ENCODE results near the gene AFAP1.

Gene AFAP1

DNA sequence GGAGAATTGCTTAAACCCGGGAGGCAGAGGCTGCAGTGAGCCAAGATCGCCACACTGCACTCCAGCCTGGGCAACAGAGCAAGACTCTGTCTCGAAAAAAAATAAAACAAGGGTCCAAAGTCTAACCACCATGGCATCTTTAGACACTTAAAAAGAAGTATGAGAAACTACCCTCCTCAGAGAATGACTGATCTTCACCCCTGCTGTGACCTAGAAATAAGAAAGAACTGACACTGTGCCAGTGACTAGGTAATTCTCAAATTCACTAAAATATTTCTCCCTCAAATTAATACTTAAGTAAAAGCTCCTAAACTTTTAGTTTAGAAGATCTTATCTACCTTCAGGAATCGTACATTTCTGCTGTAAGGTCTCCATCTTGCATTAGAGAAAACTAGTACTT lies 80.3 kb downstream of the AFAP1 start:
- Histone ChIP-seq H3K27ac (ENCODE audit: insufficient read depth in 1 of 2, low read depth in 1 of 2, low read length in 2 of 2, poor library complexity in 1 of 2, severe bottlenecking in 2 of 2) (no peak overlapping the region), H3K27me3 (replicated peaks in 2 of 5; ENCODE audit: control insufficient read depth in 4 of 5, insufficient read depth in 5 of 5, low read length in 4 of 5) (peaks cover 0 to 47% (median 20%) of the 10 kb centered on the region in 5 experiments), H3K9me3 (ENCODE audit: control extremely low read depth in 1 of 5, control insufficient read depth in 4 of 5, insufficient read depth in 2 of 5, low read depth in 1 of 5, low read length in 4 of 5) (peaks cover 0 to 3% (median 0%) of the 10 kb centered on the region in 5 experiments), H3K4me1 (ENCODE audit: control extremely low read depth in 1 of 4, control insufficient read depth in 4 of 4, insufficient read depth in 4 of 4, low read length in 3 of 4) (no peaks in the 10 kb centered on the region), H3K4me3 (ENCODE audit: control insufficient read depth in 1 of 7, extremely low read depth in 1 of 7, insufficient read depth in 4 of 7, low read depth in 2 of 7, low read length in 6 of 7) (no peak overlapping the region), H3K36me3 (ENCODE audit: control insufficient read depth in 4 of 4, insufficient read depth in 4 of 4, low read length in 3 of 4) (no peaks in the 10 kb centered on the region)
- ChIA-PET CTCF (no interaction called here), POLR2A (no interaction called here)
- WGBS (ENCODE audit: insufficient coverage) = 58% methylated on average over 4 of the region's 4 CpGs
- no peak for DNase-seq

DNA sequence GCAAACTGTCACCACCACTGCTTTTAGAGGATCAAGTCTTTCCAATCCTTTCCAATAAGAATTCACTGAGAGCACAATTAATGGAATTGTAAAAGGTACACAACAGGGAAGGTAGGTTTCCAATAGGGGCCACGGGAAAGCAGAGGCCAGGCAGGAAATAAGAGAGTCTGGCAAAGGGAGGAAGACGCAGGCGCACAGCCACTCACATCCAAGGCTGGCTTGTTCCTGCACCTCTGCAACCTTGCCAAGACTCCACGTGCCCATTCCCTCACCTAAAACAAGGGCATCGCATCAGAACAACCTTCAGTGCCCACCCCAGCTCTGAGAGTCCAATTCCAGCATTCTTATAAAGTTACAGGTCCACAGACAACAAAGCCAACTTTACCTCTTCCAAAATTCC lies 81.2 kb downstream of the AFAP1 start:
- DNase-seq = no peak
- Histone ChIP-seq H3K36me3 (ENCODE audit: control insufficient read depth in 4 of 4, insufficient read depth in 4 of 4, low read length in 3 of 4) (no peaks in the 10 kb centered on the region), H3K9me3 (ENCODE audit: control extremely low read depth in 1 of 5, control insufficient read depth in 4 of 5, insufficient read depth in 2 of 5, low read depth in 1 of 5, low read length in 4 of 5) (no peaks in the 10 kb centered on the region), H3K4me1 (ENCODE audit: control extremely low read depth in 1 of 4, control insufficient read depth in 4 of 4, insufficient read depth in 4 of 4, low read length in 3 of 4) (no peaks in the 10 kb centered on the region), H3K4me3 (ENCODE audit: control insufficient read depth in 1 of 7, extremely low read depth in 1 of 7, insufficient read depth in 4 of 7, low read depth in 2 of 7, low read length in 6 of 7) (no peak overlapping the region), H3K27me3 (replicated peaks in 2 of 5; ENCODE audit: control insufficient read depth in 4 of 5, insufficient read depth in 5 of 5, low read length in 4 of 5) (peaks cover 0 to 51% (median 20%) of the 10 kb centered on the region in 5 experiments), H3K27ac (ENCODE audit: insufficient read depth in 1 of 2, low read depth in 1 of 2, low read length in 2 of 2, poor library complexity in 1 of 2, severe bottlenecking in 2 of 2) (no peak overlapping the region)
- 42% methylated on average over 5 of the region's 5 CpGs for WGBS (ENCODE audit: insufficient coverage)
- ChIA-PET CTCF (no interaction called here), POLR2A (no interaction called here)

DNA sequence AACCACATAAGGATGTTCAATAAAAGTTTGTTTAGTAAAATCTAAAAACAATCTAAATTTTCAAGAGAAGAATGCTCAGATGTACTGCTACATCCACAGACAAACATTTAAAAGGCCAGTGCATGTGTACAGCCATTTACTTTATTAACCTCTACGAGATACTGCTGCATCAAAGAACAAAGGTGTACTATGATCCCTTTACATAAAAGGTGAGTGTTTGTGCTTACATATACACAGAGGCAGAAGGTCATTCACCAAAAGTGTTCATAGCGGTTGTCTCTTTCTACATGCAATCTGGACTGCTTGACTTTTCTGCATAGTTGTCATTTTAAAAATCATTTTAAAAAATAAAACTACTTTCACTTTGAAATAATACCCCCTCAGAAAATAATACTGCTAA lies 81.7 kb downstream of the AFAP1 start:
- Histone ChIP-seq H3K4me3 (ENCODE audit: control insufficient read depth in 1 of 7, extremely low read depth in 1 of 7, insufficient read depth in 4 of 7, low read depth in 2 of 7, low read length in 6 of 7) (no peak overlapping the region), H3K9me3 (ENCODE audit: control extremely low read depth in 1 of 5, control insufficient read depth in 4 of 5, insufficient read depth in 2 of 5, low read depth in 1 of 5, low read length in 4 of 5) (no peaks in the 10 kb centered on the region), H3K36me3 (ENCODE audit: control insufficient read depth in 4 of 4, insufficient read depth in 4 of 4, low read length in 3 of 4) (no peaks in the 10 kb centered on the region), H3K4me1 (ENCODE audit: control extremely low read depth in 1 of 4, control insufficient read depth in 4 of 4, insufficient read depth in 4 of 4, low read length in 3 of 4) (no peaks in the 10 kb centered on the region), H3K27ac (ENCODE audit: insufficient read depth in 1 of 2, low read depth in 1 of 2, low read length in 2 of 2, poor library complexity in 1 of 2, severe bottlenecking in 2 of 2) (no peak overlapping the region), H3K27me3 (replicated peaks in 2 of 5; ENCODE audit: control insufficient read depth in 4 of 5, insufficient read depth in 5 of 5, low read length in 4 of 5) (peaks cover 0 to 53% (median 20%) of the 10 kb centered on the region in 5 experiments)
- DNase-seq = no peak
- POLR2A ChIA-PET = no interaction called here
- CTCF ChIA-PET = interaction anchor here (1.8 kb wide), 1 partner anchor 53 kb away, joined by 4 read pairs; no protein-coding TSS in a partner anchor
- WGBS (ENCODE audit: insufficient coverage) = 100% methylated on average over 1 of the region's 2 CpGs

DNA sequence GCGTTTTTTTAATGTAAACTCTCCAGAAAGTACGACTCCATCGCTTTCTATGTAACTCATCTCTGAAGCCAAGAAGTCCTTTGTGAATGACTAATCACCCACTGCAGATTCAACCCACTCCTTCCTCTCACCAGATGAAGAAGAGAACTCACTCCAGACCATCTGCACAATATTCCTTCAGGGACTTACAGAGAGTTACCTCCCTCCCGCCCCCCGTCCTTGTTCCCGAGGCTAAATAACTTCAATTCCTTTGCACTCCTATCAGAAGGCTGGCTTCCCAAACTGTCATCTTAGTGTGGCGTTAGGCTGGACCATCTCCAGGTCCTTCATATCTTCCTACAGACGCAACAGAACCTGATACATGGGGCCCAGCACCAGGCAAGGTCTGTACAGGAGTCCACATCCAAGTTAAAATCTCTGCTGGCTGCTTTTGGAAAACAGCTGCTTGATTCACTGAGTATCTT lies 82.4 kb downstream of the AFAP1 start:
- CTCF ChIA-PET = interaction anchor here (1.8 kb wide), 1 partner anchor 52 kb away, joined by 4 read pairs; no protein-coding TSS in a partner anchor
- POLR2A ChIA-PET = no interaction called here
- DNase-seq = no peak
- no peak overlapping the region for H3K4me3 ChIP-seq (ENCODE audit: control insufficient read depth in 1 of 7, extremely low read depth in 1 of 7, insufficient read depth in 4 of 7, low read depth in 2 of 7, low read length in 6 of 7)
- no peaks in the 10 kb centered on the region for H3K36me3 ChIP-seq (ENCODE audit: control insufficient read depth in 4 of 4, insufficient read depth in 4 of 4, low read length in 3 of 4)
- no peaks in the 10 kb centered on the region for H3K9me3 ChIP-seq (ENCODE audit: control extremely low read depth in 1 of 5, control insufficient read depth in 4 of 5, insufficient read depth in 2 of 5, low read depth in 1 of 5, low read length in 4 of 5)
- 97% methylated on average over 7 of the region's 8 CpGs for WGBS (ENCODE audit: insufficient coverage)
- H3K27ac ChIP-seq (ENCODE audit: insufficient read depth in 1 of 2, low read depth in 1 of 2, low read length in 2 of 2, poor library complexity in 1 of 2, severe bottlenecking in 2 of 2) = no peak overlapping the region
- peaks cover 0 to 56% (median 16%) of the 10 kb centered on the region in 5 experiments for H3K27me3 ChIP-seq (replicated peaks in 2 of 5; ENCODE audit: control insufficient read depth in 4 of 5, insufficient read depth in 5 of 5, low read length in 4 of 5)
- H3K4me1 ChIP-seq (ENCODE audit: control extremely low read depth in 1 of 4, control insufficient read depth in 4 of 4, insufficient read depth in 4 of 4, low read length in 3 of 4) = no peaks in the 10 kb centered on the region

DNA sequence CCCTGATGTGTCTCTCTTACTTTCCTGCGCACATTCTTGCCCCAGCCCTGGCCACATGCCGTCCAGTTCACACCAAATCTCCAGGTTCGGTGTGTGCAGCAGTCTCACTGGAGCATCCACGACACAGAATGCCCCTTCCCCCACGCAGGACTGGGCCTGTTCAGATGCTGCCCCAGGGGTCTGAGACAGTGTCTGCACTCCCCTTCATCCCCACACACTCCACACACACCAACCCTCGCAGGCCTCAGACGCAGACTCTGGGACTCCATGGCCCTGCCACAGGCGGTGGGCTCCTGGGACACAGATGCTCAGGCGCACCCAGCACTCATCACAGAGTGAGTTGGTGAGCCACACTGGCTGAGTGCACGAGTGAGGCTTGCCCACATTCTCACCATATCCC lies 83.9 kb downstream of the AFAP1 start:
- Histone ChIP-seq H3K4me1 (ENCODE audit: control extremely low read depth in 1 of 4, control insufficient read depth in 4 of 4, insufficient read depth in 4 of 4, low read length in 3 of 4) (no peaks in the 10 kb centered on the region), H3K9me3 (ENCODE audit: control extremely low read depth in 1 of 5, control insufficient read depth in 4 of 5, insufficient read depth in 2 of 5, low read depth in 1 of 5, low read length in 4 of 5) (no peaks in the 10 kb centered on the region), H3K36me3 (ENCODE audit: control insufficient read depth in 4 of 4, insufficient read depth in 4 of 4, low read length in 3 of 4) (no peaks in the 10 kb centered on the region), H3K27ac (ENCODE audit: insufficient read depth in 1 of 2, low read depth in 1 of 2, low read length in 2 of 2, poor library complexity in 1 of 2, severe bottlenecking in 2 of 2) (no peak overlapping the region), H3K27me3 (replicated peaks in 2 of 5; ENCODE audit: control insufficient read depth in 4 of 5, insufficient read depth in 5 of 5, low read length in 4 of 5) (peaks cover 0 to 59% (median 11%) of the 10 kb centered on the region in 5 experiments), H3K4me3 (ENCODE audit: control insufficient read depth in 1 of 7, extremely low read depth in 1 of 7, insufficient read depth in 4 of 7, low read depth in 2 of 7, low read length in 6 of 7) (no peak overlapping the region)
- WGBS (ENCODE audit: insufficient coverage) = 91% methylated on average over 10 of the region's 10 CpGs
- POLR2A ChIA-PET = no interaction called here
- DNase-seq = no peak
- CTCF ChIA-PET = interaction anchor here (1.0 to 1.6 kb wide), 2 partner anchors 10 to 51 kb away, joined by 5 read pairs; no protein-coding TSS in a partner anchor

DNA sequence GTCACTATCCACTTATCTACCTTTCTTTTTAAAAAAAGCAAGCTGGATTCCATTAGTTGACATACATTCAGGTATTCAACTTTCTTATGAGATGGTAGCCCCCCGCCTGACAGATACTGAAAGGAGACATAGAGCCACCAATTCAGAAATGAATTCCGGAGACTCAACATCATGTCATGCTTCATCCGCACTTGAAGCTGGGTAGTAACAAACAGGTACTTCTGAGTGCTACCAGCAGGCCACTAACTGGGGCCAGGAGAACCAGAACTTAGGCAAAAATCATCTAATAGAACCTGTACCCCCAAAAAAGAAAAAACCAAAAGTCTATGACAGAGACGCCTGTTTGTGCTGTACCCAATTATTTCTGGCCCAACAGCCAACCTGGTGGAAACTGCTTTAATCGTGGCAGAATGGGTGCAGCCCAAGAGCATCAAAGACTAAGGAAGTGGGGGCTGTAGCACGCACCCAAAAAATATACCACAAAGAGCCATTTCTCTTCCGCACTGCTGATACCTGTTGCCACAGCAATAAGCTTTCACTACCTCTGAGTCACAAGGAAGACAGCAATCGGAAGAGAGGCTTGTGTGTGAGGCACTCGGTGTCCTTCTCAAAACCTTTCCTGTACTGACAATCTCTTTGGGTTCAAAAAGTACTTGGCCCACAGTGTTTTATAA lies 84.8 kb downstream of the AFAP1 start:
- POLR2A ChIA-PET = no interaction called here
- CTCF ChIA-PET = interaction anchor here (1.0 to 1.8 kb wide), 4 partner anchors 9 to 50 kb away, joined by 3 to 5 read pairs (median 5); no protein-coding TSS in a partner anchor
- H3K4me1 ChIP-seq (ENCODE audit: control extremely low read depth in 1 of 4, control insufficient read depth in 4 of 4, insufficient read depth in 4 of 4, low read length in 3 of 4) = no peaks in the 10 kb centered on the region
- no peak overlapping the region for H3K4me3 ChIP-seq (ENCODE audit: control insufficient read depth in 1 of 7, extremely low read depth in 1 of 7, insufficient read depth in 4 of 7, low read depth in 2 of 7, low read length in 6 of 7)
- H3K36me3 ChIP-seq (ENCODE audit: control insufficient read depth in 4 of 4, insufficient read depth in 4 of 4, low read length in 3 of 4) = no peaks in the 10 kb centered on the region
- H3K9me3 ChIP-seq (ENCODE audit: control extremely low read depth in 1 of 5, control insufficient read depth in 4 of 5, insufficient read depth in 2 of 5, low read depth in 1 of 5, low read length in 4 of 5) = no peaks in the 10 kb centered on the region
- H3K27ac ChIP-seq (ENCODE audit: insufficient read depth in 1 of 2, low read depth in 1 of 2, low read length in 2 of 2, poor library complexity in 1 of 2, severe bottlenecking in 2 of 2) = no peak overlapping the region
- DNase-seq = no peak
- H3K27me3 ChIP-seq (replicated peaks in 2 of 5; ENCODE audit: control insufficient read depth in 4 of 5, insufficient read depth in 5 of 5, low read length in 4 of 5) = peaks cover 0 to 58% (median 11%) of the 10 kb centered on the region in 5 experiments
- WGBS (ENCODE audit: insufficient coverage) = 77% methylated on average over 8 of the region's 9 CpGs

DNA sequence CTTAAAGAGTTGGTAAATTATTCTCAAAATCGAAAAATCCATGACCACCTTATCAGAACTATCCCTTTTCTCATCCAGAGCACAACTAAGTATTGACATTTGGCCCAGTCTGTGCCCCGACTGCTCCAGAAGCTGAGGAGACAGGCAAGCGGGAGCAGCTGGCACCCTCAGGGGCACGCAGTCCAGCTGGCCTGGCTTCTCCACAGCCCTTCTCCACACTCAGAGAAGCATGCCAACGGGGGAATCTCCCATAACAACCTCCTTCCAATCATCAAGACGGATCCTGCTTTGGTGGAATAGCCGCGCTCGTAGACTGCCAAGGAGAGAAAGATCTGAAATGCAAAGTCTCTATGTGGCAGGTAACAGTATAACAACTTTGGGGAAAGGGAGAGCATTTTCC lies 85.4 kb downstream of the AFAP1 start:
- no peak for DNase-seq
- no peaks in the 10 kb centered on the region for H3K9me3 ChIP-seq (ENCODE audit: control extremely low read depth in 1 of 5, control insufficient read depth in 4 of 5, insufficient read depth in 2 of 5, low read depth in 1 of 5, low read length in 4 of 5)
- CTCF ChIA-PET = interaction anchor here (0.5 to 1.8 kb wide), 4 partner anchors 10 to 49 kb away, joined by 3 to 5 read pairs (median 4); no protein-coding TSS in a partner anchor
- WGBS (ENCODE audit: insufficient coverage) = 78% methylated on average over 6 of the region's 9 CpGs
- no peaks in the 10 kb centered on the region for H3K4me1 ChIP-seq (ENCODE audit: control extremely low read depth in 1 of 4, control insufficient read depth in 4 of 4, insufficient read depth in 4 of 4, low read length in 3 of 4)
- no peak overlapping the region for H3K27ac ChIP-seq (ENCODE audit: insufficient read depth in 1 of 2, low read depth in 1 of 2, low read length in 2 of 2, poor library complexity in 1 of 2, severe bottlenecking in 2 of 2)
- peaks cover 0 to 62% (median 11%) of the 10 kb centered on the region in 5 experiments for H3K27me3 ChIP-seq (replicated peaks in 2 of 5; ENCODE audit: control insufficient read depth in 4 of 5, insufficient read depth in 5 of 5, low read length in 4 of 5)
- POLR2A ChIA-PET = no interaction called here
- H3K36me3 ChIP-seq (ENCODE audit: control insufficient read depth in 4 of 4, insufficient read depth in 4 of 4, low read length in 3 of 4) = no peaks in the 10 kb centered on the region
- no peak overlapping the region for H3K4me3 ChIP-seq (ENCODE audit: control insufficient read depth in 1 of 7, extremely low read depth in 1 of 7, insufficient read depth in 4 of 7, low read depth in 2 of 7, low read length in 6 of 7)
